ACHN (cell line): ENCODE measurements around the gene RPS15A.
"Not testable (repeated sequence)": the region's sequence is repeated elsewhere in the genome, so short reads cannot be mapped to it uniquely, and the experiment has no call there.

Experiments
- DNase-seq: peaks from one replicate; pipeline ENCODE4 v3.0.0-alpha.2; 2015
- in situ Hi-C: cut with HindIII; loops from 2 replicates; pipeline ENCODE4 v1.10.0; 2017; ENCODE audit warnings: low sequenced_read_pairs, low pct_ligation_motif_present, low pct_unique_long_range_greater_than_20kb

RPS15A gene

DNA sequence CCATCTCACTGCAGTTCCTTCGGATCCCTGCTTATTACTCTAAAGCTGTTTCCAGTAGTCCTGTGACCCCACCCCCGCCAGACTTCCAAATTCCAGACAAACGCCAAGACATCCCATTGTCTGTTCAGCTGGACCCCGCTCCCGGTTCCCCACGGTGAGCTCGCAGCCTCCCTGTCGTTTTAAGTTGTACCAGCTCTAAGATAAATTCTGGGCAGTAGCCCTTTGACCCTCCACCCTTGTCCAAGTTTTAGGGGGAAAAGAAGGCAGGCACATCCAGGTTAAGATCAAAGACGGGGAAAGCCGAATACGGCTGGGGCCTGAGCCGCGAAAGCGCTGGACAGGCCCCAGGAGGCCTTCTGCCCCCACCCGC, 10.6 kb upstream of the RPS15A start:
- DNase-seq = no peak
- in situ Hi-C loops = no loop called here

DNA sequence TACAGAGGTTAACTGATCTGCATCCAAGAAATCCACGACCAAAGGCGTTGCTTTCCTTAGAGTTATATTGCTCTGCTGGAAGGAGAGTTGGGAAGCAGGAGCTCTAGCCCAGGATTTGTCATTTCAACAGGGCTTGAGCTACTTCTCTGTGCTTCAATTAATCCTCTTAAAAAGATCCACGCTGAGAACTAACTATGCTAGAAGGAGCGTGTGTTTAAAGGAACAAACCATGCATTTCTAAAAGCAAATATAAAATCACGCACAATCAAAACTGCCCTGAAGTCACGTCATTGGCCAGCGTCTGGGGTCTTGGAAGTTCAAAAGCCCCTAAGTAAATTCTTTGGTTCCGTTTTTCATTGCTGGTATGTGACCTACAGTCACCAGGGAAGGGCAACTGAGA, 10.2 kb upstream of the RPS15A start:
- no peak for DNase-seq
- in situ Hi-C loops = no loop called here

DNA sequence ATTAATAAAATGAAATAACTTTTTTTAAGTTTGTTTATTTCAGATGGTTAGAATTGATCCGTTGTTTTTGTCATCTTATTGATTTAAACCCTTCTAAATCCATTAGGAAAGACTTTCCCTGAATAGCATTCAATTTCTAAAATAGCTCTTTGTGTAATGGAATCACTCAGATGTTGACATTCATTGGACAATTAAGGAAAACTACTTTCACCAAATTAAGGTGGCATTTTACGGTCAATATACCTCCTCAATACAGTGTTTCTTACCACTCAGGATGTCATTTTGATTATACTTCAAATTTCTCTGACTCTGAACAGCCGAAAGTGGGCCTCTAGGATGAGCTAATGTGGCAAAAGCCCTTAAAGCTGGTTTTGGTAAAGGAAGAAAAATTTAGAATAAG, 9.4 kb upstream of the RPS15A start:
- in situ Hi-C loops = no loop called here
- no peak for DNase-seq

DNA sequence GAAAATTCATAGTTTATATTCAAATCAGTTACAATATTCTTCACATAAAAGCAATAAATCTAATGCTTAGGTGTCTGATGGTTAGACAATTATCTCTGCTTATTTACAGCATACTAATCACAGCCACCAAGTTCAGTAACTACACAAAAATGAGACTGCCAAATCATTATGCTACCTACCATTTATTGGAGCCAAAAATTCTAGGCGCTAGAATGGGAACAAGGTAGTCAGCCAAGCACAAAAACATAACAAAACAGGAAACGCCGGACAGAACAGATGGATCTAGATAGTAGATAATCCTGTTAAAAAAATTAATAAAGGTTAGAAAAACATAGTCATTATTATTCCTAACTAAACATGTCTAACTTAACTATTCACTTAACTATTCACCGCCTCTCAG, 7.6 kb upstream of the RPS15A start:
- in situ Hi-C loops = no loop called here
- no peak for DNase-seq

DNA sequence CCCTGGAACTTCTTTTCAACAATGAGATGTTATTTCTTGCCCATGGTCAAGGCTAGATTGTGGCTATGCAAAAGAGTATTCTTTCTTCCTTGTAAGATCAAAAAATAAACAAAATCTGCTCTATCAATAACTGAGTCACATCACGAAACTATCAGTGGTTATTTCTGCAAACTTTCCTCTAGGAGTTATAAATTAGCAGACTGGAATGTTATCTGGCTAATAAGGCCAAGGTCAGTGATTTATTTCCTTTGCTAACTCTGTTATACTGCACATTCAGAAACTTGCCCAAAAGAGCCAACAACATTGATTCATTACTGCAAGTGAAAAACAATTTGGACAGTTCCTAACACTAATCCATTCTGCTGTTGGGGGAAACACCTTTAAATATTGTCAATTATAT, 6.2 kb upstream of the RPS15A start:
- no peak for DNase-seq
- in situ Hi-C loops = no loop called here

DNA sequence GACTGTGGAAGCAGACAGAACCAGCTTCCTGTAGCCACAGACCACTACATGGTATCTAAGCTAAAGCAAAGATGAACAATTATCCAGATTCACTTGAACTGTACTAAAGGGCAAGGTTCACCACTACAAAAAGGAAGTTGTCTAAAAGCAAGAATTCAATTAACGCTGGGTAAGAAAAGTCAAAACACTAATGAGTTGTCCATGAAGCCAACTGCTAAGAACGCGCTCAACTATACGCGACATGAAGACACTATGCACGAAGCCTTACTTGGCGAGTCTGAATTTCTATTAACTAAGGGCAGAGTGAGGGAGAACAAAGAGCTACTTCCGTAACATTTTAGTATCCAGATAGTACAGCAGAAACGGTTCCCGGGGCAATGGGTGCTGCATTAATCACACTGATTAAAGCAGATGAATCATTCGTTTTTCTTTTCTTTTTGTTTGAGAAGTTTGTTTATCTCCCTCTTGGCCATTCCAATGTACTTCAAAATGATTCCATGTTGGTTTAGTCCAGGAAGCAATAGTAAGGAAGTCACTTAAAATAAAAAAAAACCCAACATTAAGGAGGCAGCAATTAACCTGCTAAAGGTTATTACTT, 2.8 kb upstream of the RPS15A start:
- no peak for DNase-seq
- in situ Hi-C loops = no loop called here

DNA sequence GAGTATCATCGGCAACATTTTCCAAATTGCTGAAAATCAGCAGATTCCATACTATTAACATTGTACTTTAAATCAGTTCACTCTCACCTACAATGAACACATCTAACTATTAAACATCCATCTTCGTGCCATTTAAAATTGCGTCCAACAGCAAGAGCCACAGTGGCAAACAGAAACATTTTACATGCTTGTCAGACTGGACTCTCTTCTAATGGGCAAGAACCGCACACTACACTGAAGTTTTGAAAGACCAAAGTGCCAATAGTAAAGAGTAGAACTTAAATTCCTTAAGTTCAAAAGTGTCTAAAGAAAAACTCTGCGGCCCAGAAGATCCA, 652 bp downstream of the RPS15A start:
- in situ Hi-C loops = no loop called here

DNA sequence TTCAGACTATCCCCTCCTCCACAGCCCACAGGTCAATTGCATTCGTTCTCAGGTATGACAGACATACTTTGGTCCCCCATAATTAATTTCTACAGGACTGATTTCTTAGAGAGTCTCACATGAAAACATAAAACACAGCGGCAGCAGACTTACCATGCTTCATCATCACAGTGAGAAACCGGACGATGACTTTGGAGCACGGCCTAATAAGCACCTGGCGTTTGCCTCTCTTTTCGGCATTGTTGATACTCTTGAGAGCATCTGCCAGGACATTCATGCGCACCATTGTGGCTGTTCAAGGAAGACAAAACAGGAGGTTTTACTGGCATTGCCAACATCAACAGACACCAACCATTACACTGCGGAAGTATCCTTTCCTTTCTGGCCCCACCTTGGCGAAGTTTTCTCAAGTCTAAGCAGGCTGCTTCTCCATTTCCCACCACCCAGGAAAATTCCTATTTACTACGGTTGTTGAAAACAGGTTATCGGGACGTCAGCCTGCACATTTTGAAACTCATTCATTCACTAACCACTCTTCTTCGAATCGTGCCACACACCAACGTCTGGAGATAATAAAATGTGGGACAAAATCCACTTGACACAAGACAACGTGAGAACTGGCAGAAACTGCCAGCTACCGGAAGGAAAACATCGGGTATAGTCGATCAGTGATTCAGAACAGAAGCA, 1.2 kb downstream of the RPS15A start:
- in situ Hi-C loops = no loop called here
- DNase-seq = no peak

More for the DNA sequence above, 652 bp downstream of the RPS15A start:
- no peak for DNase-seq

DNA sequence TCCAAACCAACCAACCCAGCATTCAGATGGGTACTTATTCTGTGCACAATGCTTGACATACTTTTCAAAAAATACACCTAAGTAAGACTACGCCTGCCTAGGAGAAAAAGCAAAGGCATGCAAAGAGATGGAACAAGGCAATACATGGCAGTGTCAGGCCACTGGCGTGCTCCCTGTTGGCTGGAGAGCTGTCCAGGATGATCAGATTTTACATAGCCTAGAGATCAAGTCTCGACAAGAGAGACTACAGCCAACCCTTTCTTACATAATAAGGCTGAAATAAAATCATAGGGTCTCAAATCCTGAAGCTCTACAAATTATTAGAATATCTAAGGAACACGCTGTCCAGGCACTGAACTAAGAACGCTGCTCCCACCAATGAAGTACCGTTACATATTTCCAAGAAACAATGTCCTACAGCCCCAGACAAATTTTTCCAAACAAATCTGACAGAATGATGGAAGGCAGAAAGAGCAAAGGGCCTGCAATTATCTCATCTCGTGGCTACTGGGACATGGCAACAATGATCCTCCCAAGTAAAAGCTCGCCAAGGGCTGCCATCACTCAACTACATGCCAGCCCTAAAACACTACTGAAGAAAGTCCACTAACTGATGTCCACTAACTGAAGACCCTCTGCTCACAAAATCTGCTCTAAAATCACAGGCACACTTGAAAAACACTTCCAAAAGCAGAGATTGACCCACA, 5.1 kb downstream of the RPS15A start:
- no peak for DNase-seq
- in situ Hi-C loops = no loop called here

DNA sequence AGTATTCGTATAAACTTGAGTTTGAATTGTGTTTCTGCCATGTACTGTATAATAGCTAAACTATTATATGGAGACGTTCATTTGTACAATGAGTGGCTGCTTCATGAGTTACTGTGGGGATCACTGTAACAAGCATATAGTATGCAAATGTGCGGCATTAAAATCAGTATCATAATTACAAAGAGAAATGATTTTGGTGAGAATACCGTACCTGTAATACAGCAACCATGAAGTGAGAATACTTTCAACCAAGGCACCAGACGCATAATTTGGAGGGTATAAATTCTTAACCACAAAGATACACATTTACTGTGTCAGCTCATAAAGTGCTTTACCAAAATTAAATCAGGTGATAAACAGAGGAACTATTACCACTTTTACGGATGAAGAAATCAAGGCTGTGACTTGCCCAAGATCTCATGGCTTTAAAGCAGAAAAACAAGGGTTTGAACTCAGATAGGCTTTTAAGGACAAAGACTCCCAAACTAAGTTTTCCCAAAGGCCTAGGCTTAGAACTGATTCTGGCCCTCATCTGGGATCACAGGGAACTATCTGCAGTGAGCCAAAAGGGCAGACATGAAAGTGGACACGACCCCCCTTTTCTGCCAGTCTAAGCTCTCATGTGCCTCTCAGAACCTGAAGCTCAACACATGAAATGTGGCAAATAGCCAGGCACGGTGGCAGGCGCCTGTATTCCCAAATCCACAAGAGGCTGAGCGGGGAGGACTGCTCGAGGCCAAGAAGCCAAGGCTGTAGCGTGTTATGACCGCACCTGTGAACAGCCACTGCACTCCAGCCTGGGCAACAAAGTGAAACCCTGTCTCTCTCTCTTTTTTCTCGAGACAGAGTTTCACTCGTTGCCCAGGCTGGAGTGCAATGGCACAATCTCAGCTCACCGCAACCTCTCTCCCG, 6.4 kb downstream of the RPS15A start:
- in situ Hi-C loops = no loop called here
- no peak for DNase-seq

DNA sequence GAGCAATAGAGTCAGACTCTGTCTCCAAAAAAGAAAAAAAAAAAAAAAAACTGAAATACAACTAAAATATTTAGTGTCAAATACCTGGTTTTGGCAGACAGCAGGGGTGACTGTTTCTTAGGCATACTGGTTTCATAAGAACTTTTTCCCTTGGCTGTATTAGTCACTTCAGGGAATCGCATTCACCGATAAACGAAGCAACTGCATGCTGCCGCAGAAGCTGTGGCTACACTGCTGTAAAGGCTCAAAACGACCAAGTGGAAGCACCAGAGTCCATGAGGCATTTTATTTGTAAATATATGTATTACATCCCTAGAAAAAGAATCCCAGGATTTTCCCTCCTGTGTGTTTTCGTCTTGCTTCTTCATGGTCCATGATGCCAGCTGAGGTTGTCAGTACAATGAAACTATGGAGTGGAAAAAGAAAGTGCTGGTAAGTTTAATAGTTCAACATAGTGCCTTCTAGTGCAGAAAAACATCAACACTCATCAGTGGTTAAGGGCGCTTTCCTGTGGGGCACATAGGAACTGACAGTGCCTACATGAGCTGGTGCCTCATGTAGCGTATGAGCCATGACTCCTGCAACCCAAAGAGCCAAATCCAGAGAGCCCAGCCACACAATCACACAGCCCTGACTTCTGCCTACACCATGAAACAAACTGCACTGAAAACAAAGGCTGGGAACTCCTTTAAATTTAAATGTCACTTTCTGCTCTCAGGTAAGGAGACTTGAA, 7.3 kb downstream of the RPS15A start:
- no peak for DNase-seq
- in situ Hi-C loops = no loop called here

DNA sequence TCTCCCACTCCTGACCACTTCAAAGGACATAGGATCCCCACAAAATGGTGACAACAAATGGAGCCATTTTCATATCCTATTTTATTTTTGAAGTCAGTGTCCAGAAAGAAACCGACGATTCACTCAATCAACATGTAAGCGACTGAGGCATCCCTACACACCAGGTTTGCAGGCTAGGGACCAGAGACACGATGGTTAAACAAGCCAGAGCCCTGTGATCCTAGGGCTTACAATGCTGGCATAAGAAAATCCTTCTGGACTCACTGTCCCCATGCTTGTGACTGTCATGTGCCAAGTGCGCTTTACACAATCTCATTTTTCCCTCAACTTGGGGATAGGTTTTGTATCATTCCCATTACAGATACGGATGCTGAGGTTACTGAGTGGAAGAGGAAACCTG, 8.9 kb downstream of the RPS15A start:
- DNase-seq, in situ Hi-C loops: not testable (repeated sequence)

DNA sequence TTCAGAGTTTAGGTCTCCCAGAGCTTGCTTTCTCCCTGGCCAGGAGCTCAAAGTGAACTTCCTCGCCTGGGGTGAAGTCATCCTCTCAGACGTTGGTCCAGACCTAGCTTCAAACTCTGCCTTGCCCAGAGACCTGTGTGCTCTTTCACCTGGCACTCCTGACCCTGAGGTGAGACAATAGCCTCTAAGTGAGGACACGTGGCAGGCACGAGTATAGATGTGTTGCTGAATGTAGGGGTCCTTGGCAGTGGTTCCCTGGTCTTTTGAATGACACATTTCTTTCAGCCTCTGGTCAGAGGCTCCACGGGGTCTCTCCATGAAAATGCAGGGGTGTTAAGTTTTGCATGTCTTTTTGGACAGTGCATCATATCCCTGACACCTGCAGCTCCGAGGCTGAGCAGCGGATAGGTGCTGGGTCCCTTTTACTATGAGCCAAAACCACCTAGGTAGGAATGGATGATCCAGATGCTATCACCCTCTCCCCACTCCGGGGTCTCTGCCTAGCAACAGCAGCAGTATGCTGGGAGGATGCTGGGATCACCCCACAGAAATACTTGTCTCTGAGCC, 9.6 kb downstream of the RPS15A start:
- in situ Hi-C loops = not testable (repeated sequence)

DNA sequence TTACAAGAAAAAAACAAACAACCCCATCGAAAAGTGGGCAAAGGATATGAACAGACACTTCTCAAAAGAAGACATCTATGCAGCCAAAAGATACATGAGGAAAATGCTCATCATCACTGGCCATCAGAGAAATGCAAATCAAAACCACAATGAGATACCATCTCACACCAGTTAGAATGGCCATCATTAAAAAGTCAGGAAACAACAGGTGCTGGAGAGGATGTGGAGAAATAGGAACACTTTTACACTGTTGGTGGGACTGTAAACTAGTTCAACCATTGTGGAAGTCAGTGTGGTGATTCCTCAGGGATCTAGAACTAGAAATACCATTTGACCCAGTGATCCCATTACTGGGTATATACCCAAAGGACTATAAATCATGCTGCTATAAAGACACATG, 12.5 kb downstream of the RPS15A start:
- in situ Hi-C loops, DNase-seq: not testable (repeated sequence)

More for the DNA sequence above, 9.6 kb downstream of the RPS15A start:
- DNase-seq = not testable (repeated sequence)

DNA sequence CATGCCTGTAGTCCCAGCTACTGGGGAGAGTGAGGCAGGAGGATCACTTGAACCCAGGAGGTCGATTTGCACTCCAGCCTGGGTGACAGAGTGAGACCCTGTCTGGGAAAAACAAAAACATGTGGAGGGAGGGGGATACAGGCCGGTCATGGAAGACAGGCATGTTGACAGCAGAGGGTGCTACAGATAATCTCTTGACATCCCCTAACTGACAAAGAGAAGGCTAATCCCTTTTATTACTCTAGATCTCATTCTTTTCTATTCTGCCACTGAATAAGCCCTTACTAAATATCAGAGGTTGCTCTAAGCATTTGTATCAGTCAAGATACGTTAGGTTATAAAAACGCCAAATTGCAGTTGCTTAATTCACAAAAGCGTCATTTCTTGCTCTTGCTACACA, 13.8 kb downstream of the RPS15A start:
- DNase-seq, in situ Hi-C loops: not testable (repeated sequence)

DNA sequence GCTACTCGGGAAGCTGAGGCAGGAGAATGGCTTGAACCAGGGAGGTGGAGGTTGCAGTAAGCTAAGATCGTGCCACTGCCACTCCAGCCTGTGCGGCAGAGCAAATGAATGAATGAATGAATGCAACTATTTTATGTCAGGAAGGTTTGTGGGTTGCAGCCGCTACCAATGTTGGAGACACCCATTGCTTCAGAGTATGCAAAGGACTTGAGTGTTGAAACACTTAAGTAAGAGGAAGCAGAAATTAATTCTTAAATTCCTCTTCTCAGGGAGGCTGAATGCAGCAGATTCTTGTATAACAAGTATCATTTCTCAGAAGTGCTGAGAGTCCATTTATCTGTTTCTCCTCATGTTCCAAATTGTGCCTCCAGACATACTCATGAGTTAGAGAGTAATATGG, 15.5 kb downstream of the RPS15A start:
- DNase-seq, in situ Hi-C loops: not testable (repeated sequence)

DNA sequence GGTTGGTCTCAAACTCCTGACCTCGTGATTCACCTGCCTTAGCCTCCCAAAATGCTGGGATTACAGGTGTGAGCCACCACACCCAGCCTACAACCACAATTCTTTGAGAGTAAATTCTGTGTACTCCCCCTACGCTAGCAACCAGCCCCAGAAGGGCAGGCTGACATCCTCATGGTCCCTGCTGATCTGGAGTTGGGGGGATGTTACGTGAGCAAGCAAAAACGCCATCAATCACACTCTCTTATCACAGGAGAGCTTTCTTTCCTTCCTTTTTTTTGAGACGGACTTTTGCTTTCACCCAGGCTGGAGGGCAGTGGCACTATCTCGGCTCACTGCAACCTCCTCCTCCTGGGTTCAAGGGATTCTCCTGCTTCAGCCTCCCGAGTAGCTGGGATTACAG, 18.0 kb downstream of the RPS15A start:
- in situ Hi-C loops, DNase-seq: not testable (repeated sequence)

DNA sequence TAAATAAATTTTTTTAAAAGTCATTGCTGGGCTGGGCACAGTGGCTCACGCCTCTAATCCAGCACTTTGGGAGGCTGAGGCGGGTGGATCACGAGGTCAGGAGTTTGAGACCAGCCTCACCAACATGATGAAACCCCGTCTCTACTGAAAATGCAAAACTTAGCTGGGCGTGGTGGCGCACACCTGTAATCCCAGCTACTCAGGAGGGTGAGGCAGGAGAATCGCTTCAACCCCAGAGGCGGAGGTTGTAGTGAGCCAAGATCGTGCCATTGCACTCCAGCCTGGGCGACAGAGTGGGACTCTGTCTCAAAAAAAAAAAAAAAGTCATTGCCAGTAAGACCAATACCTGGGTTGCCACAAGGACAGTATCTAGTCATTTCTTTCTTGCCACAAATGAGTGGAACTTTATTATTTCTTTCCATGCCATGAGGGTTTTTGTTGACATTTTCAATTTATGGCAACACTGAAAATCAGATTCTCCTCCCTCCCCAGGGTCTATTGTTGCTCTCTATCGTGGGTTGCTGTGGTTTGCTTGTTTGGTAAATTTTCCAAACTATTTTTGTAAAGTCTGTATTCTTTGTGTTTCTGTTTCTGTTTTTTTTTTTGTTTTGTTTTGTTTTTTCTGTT, 19.7 kb downstream of the RPS15A start:
- DNase-seq, in situ Hi-C loops: not testable (repeated sequence)
